Astrocyte (in vitro differentiated cells and primary cell): Measurements from ENCODE around the gene GFOD1.

ENCODE experiments used
- CTCF ChIP-seq: IDR thresholded peaks from 2 replicates; pipeline ENCODE4 v1.5.1; 2011; ENCODE audit warnings: low read depth, mild to moderate bottlenecking, inconsistent platforms, low read length, moderate library complexity; ENCODE audit not compliant: insufficient read depth
- EZH2 ChIP-seq: IDR thresholded peaks from 2 replicates; pipeline ENCODE4 v1.6.1; 2012; ENCODE audit warnings: mild to moderate bottlenecking, low read length, inconsistent platforms; ENCODE audit not compliant: insufficient read depth

GRCh38 chr6:13452346-13453117 is 34.9 kb downstream of the GFOD1 start:
- no peak for TF ChIP-seq CTCF
- TF ChIP-seq EZH2, result no peak
